Esophagus squamous epithelium (tissue), 5 donors: ENCODE measurements around the gene S100A14. TPM values are rescaled to one million over a fixed set of nuclear protein-coding genes. Genes with fewer than 3 reads are reported as not detected.

Experiments
- DNase-seq: peaks from one replicate; lab custom pipeline; 2025; lab: John Stamatoyannopoulos, UW
- H3K27ac ChIP-seq, 4 donors: fragments of 200-600 bp; sonication (generic); one replicate each; pipeline ENCODE4 v1.5.1; 2016 to 2019; ENCODE audit warnings: mild to moderate bottlenecking in 1 of 4
- H3K27me3 ChIP-seq, 4 donors: fragments of 200-600 bp; sonication (generic); 1 replicate in 3 of 4; 2 replicates in 1 of 4; pipeline versions ENCODE4 v1.5.1 to v1.6.0; 2017 to 2021; ENCODE audit warnings: antibody characterized with exemption in 1 of 4
- H3K36me3 ChIP-seq, 3 donors: fragments of 200-600 bp; sonication (generic); one replicate each; pipeline ENCODE4 v1.5.1; 2016 to 2019
- H3K4me1 ChIP-seq, 3 donors: fragments of 200-600 bp; sonication (generic); one replicate each; pipeline ENCODE4 v1.5.1; 2017 to 2019
- H3K4me3 ChIP-seq, 4 donors: fragments of 200-600 bp; sonication (generic); 1 replicate in 3 of 4; 2 replicates in 1 of 4; pipeline ENCODE4 v1.5.1; 2016 to 2019; ENCODE audit warnings: mild to moderate bottlenecking in 2 of 4, moderate library complexity in 1 of 4
- H3K9me3 ChIP-seq, 3 donors: fragments of 200-600 bp; sonication (generic); one replicate each; pipeline ENCODE4 v1.5.1; 2016 to 2019
- CTCF ChIP-seq, 6 experiments: fragments of 450-650 bp in 4 of 6; fragments of 200-600 bp in 2 of 6; sonication (generic) in 2 of 6; IDR thresholded peaks; one replicate each; pipeline ENCODE4 v1.5.1; 2016 to 2019; ENCODE audit warnings: antibody characterized with exemption in 6 of 6, mild to moderate bottlenecking in 4 of 6, moderate library complexity in 4 of 6
- POLR2A ChIP-seq, 4 donors: fragments of 450-650 bp; IDR thresholded peaks; one replicate each; pipeline ENCODE4 v1.6.1; 2017; ENCODE audit warnings: antibody characterized with exemption in 4 of 4, mild to moderate bottlenecking in 4 of 4, moderate library complexity in 3 of 4
- WGBS, 2 donors: methylation state at CpG; one replicate each; pipeline ENCODE4 v1.1.5; 2018; 5-methylcytosine and 5-hydroxymethylcytosine counted together
- intact Hi-C: fragments of 100-400 bp; cut with DNase I; formaldehyde crosslinking; loops from one replicate; pipeline ENCODE4 v1.15.0; 2022
- total RNA-seq, 4 donors: library from RNA; depleted of rRNA; stranded (reverse); fragments of >200 nt; gene quantifications; one replicate each; pipeline ENCODE4 v1.1.0, GENCODE V29; 2016
- donor health status: DM: yes; HTN: yes; CAD: no.

Gene S100A14
- total RNA-seq, 4 donors from 2014 or later, result 1,580 to 2,481 (median 2,030) TPM

GRCh38 chr1:153628638-153629342 is 12.7 kb upstream of the S100A14 start:
- H3K9me3 ChIP-seq, result no peaks in the 10 kb centered on the region
- 70 to 75% methylated on average over 5 of the region's 6 CpGs for WGBS, 2 donors
- H3K36me3 ChIP-seq, result peaks cover 0 to 12% (median 0%) of the 10 kb centered on the region in 3 donors
- DNase-seq, result no peak
- TF ChIP-seq POLR2A (IDR thresholded peaks at IDR 0.05), result no peak
- TF ChIP-seq CTCF (IDR thresholded peaks at IDR 0.05), result no peak
- H3K27ac ChIP-seq, result peak overlapping the region in 3 of 4 donors; percentile 85 to 96 (median 91)
- H3K27me3 ChIP-seq, result no peaks in the 10 kb centered on the region
- intact Hi-C loops, result no loop called here
- H3K4me1 ChIP-seq, result peaks cover 27 to 56% (median 31%) of the 10 kb centered on the region in 3 donors
- no peak overlapping the region for H3K4me3 ChIP-seq

- Histone ChIP-seq H3K4me3 (peak within 1 kb of the TSS; percentile 34 to 73 (median 54)), H3K9me3 (no peaks in the 10 kb centered on the region), H3K36me3 (peaks cover 0 to 18% (median 0%) of the 10 kb centered on the region in 3 donors), H3K27me3 (no peaks in the 10 kb centered on the region), H3K4me1 (peaks cover 21 to 49% (median 24%) of the 10 kb centered on the region in 3 donors), H3K27ac (peak within 1 kb of the TSS; percentile 83 to 96 (median 88))
- 40 to 45% methylated on average over 3 to 8 of the region's 10 CpGs for WGBS, 2 donors
- peak in 1 of 6 experiments; percentile 53 for TF ChIP-seq CTCF (IDR thresholded peaks at IDR 0.05)
- no peak for TF ChIP-seq POLR2A (IDR thresholded peaks at IDR 0.05)
- DNase-seq, result no peak
- intact Hi-C loops, result no loop called here
Observed at GRCh38 chr1:153627715-153628626, 11.8 kb upstream of the S100A14 start, which contains the start of gene S100A1. S100A1 (plus strand) TSS chr1:153628434; CDS start chr1:153630522, 2,088 bp downstream.

- Histone ChIP-seq H3K4me1 (peaks cover 20 to 44% (median 21%) of the 10 kb centered on the region in 3 donors), H3K36me3 (peaks cover 0 to 25% (median 0%) of the 10 kb centered on the region in 3 donors), H3K27me3 (no peaks in the 10 kb centered on the region), H3K27ac (peak within 1 kb of the TSS; percentile 83 to 96 (median 88)), H3K9me3 (no peaks in the 10 kb centered on the region), H3K4me3 (peak within 1 kb of the TSS; percentile 34 to 73 (median 54))
- intact Hi-C loops, result no loop called here
- no peak for DNase-seq
- 12 to 23% methylated on average over 16 to 20 of the region's 28 CpGs for WGBS, 2 donors
- peak in 4 of 6 experiments; percentile 36 to 68 (median 43) for TF ChIP-seq CTCF (IDR thresholded peaks at IDR 0.05)
- peak in 2 of 4 donors; percentile 31 to 57 for TF ChIP-seq POLR2A (IDR thresholded peaks at IDR 0.05)
Observed at GRCh38 chr1:153626904-153627714, 11.0 kb upstream of the S100A14 start, which contains the start of gene S100A13. S100A13 (minus strand) TSS chr1:153627505; CDS start chr1:153626472, 1,033 bp downstream.

- DNase-seq, result no peak
- intact Hi-C loops, result no loop called here
- H3K27ac ChIP-seq, result peak overlapping the region; percentile 83 to 96 (median 88)
- no peaks in the 10 kb centered on the region for H3K9me3 ChIP-seq
- H3K36me3 ChIP-seq, result peaks cover 0 to 29% (median 0%) of the 10 kb centered on the region in 3 donors
- TF ChIP-seq CTCF (IDR thresholded peaks at IDR 0.05) (no peak), POLR2A (IDR thresholded peaks at IDR 0.05) (no peak)
- peaks cover 20 to 44% (median 21%) of the 10 kb centered on the region in 3 donors for H3K4me1 ChIP-seq
- H3K4me3 ChIP-seq, result peak overlapping the region; percentile 34 to 73 (median 54)
- 31 to 42% methylated on average over 2 to 3 of the region's 3 CpGs for WGBS, 2 donors
- no peaks in the 10 kb centered on the region for H3K27me3 ChIP-seq
Observed at GRCh38 chr1:153626477-153626903, 10.4 kb upstream of the S100A14 start.
